GM23338 (cell line): ENCODE results near the gene RAD51AP2. TPM values are rescaled to one million over a fixed set of nuclear protein-coding genes. Genes with fewer than 3 reads are reported as not detected.

Experiments used
- CREB1 ChIP-seq: fragments of 250-450 bp; sonication (Bioruptor Pico); IDR thresholded peaks from 2 replicates; pipeline ENCODE4 v1.5.0; 2020; ENCODE audit warnings: low read depth, mild to moderate bottlenecking, moderate library complexity
- EZH2 ChIP-seq: fragments of 200-600 bp; sonication (generic); IDR thresholded peaks from one replicate; pipeline ENCODE4 v1.8.0; 2017; ENCODE audit warnings: antibody characterized with exemption, mild to moderate bottlenecking, low read depth; ENCODE audit not compliant: unreplicated experiment
- NANOG ChIP-seq: IDR thresholded peaks from 2 replicates; pipeline ENCODE4 v1.6.1; 2016; ENCODE audit warnings: antibody characterized with exemption, borderline replicate concordance
- POLR2AphosphoS5 ChIP-seq: IDR thresholded peaks from 2 replicates; pipeline ENCODE4 v1.6.1; 2016; ENCODE audit warnings: antibody characterized with exemption, low read depth
- STAT1 ChIP-seq: IDR thresholded peaks from one replicate; pipeline ENCODE4 v1.6.1; 2016; ENCODE audit warnings: antibody characterized with exemption; ENCODE audit not compliant: unreplicated experiment
- polyA plus RNA-seq: library from polyadenylated mRNA; unstranded; fragments of >200 nt; fragmentation: Nextera tagmentation; extraction: Ambion mirVana; gene quantifications from 2 replicates; pipeline ENCODE4 v1.2.1, GENCODE V29; 2016
- total RNA-seq: library from RNA; depleted of rRNA; stranded (reverse); fragments of >200 nt; shearing (Covaris generic); gene quantifications from 2 replicates; pipeline ENCODE4 v1.2.3, GENCODE V29; 2014
- TF ChIP-seq, protein P1 (sequence below): fragments of 250-450 bp; sonication (Bioruptor Pico); IDR thresholded peaks from 2 replicates; pipeline ENCODE4 v1.5.0; 2020; ENCODE audit warnings: mild to moderate bottlenecking, moderate library complexity
- TF ChIP-seq, protein P2 (sequence below): IDR thresholded peaks from 2 replicates; pipeline ENCODE4 v1.6.1; 2016; ENCODE audit warnings: antibody characterized with exemption
- TF ChIP-seq, protein P3 (sequence below), 2 experiments: fragments of 200-600 bp in 1 of 2; sonication (generic) in 1 of 2; conservative IDR thresholded peaks; 2 replicates each; pipeline versions ENCODE4 v1.5.1 to v1.6.1; 2016 to 2017; ENCODE audit warnings: antibody characterized with exemption in 2 of 2, low read depth in 2 of 2, mild to moderate bottlenecking in 2 of 2, moderate library complexity in 1 of 2

The RAD51AP2 gene
- total and polyA plus RNA-seq, 2 experiments from 2014 or later: 0.16 to 0.38 TPM

DNA sequence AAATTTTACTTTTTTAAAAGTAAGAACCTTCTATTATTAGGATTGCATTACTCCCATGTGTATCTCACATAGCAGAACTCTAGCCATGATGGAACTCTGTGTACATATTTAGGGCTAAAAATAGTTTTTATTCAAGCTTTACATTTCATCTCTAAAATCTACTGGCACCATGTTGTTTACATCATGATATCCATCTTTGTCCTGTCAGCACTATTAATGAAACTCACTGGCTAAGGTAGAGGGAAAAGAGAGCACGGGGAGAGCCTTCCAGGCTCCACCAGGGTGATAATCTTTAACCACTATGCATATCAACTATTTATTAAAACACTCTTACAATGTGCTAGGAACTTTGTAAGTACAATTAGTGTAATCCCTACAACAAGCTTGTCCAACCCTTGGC lies 34.7 kb downstream of the RAD51AP2 start (continued):
- TF ChIP-seq, protein P1, sequence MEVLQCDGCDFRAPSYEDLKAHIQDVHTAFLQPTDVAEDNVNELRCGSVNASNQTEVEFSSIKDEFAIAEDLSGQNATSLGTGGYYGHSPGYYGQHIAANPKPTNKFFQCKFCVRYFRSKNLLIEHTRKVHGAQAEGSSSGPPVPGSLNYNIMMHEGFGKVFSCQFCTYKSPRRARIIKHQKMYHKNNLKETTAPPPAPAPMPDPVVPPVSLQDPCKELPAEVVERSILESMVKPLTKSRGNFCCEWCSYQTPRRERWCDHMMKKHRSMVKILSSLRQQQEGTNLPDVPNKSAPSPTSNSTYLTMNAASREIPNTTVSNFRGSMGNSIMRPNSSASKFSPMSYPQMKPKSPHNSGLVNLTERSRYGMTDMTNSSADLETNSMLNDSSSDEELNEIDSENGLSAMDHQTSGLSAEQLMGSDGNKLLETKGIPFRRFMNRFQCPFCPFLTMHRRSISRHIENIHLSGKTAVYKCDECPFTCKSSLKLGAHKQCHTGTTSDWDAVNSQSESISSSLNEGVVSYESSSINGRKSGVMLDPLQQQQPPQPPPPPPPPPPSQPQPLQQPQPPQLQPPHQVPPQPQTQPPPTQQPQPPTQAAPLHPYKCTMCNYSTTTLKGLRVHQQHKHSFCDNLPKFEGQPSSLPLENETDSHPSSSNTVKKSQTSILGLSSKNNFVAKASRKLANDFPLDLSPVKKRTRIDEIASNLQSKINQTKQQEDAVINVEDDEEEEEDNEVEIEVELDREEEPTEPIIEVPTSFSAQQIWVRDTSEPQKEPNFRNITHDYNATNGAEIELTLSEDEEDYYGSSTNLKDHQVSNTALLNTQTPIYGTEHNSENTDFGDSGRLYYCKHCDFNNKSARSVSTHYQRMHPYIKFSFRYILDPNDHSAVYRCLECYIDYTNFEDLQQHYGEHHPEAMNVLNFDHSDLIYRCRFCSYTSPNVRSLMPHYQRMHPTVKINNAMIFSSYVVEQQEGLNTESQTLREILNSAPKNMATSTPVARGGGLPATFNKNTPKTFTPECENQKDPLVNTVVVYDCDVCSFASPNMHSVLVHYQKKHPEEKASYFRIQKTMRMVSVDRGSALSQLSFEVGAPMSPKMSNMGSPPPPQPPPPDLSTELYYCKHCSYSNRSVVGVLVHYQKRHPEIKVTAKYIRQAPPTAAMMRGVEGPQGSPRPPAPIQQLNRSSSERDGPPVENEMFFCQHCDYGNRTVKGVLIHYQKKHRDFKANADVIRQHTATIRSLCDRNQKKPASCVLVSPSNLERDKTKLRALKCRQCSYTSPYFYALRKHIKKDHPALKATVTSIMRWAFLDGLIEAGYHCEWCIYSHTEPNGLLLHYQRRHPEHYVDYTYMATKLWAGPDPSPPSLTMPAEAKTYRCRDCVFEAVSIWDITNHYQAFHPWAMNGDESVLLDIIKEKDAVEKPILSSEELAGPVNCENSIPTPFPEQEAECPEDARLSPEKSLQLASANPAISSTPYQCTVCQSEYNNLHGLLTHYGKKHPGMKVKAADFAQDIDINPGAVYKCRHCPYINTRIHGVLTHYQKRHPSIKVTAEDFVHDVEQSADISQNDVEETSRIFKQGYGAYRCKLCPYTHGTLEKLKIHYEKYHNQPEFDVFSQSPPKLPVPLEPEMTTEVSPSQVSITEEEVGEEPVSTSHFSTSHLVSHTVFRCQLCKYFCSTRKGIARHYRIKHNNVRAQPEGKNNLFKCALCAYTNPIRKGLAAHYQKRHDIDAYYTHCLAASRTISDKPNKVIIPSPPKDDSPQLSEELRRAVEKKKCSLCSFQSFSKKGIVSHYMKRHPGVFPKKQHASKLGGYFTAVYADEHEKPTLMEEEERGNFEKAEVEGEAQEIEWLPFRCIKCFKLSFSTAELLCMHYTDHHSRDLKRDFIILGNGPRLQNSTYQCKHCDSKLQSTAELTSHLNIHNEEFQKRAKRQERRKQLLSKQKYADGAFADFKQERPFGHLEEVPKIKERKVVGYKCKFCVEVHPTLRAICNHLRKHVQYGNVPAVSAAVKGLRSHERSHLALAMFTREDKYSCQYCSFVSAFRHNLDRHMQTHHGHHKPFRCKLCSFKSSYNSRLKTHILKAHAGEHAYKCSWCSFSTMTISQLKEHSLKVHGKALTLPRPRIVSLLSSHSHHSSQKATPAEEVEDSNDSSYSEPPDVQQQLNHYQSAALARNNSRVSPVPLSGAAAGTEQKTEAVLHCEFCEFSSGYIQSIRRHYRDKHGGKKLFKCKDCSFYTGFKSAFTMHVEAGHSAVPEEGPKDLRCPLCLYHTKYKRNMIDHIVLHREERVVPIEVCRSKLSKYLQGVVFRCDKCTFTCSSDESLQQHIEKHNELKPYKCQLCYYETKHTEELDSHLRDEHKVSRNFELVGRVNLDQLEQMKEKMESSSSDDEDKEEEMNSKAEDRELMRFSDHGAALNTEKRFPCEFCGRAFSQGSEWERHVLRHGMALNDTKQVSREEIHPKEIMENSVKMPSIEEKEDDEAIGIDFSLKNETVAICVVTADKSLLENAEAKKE (CRISPR knock-in tag): no peak
- no peak for TF ChIP-seq EZH2
- TF ChIP-seq STAT1: no peak
- TF ChIP-seq CREB1 (CRISPR knock-in tag): no peak
- no peak for TF ChIP-seq NANOG
- TF ChIP-seq, protein P2, sequence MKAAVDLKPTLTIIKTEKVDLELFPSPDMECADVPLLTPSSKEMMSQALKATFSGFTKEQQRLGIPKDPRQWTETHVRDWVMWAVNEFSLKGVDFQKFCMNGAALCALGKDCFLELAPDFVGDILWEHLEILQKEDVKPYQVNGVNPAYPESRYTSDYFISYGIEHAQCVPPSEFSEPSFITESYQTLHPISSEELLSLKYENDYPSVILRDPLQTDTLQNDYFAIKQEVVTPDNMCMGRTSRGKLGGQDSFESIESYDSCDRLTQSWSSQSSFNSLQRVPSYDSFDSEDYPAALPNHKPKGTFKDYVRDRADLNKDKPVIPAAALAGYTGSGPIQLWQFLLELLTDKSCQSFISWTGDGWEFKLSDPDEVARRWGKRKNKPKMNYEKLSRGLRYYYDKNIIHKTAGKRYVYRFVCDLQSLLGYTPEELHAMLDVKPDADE: no peak
- no peak for TF ChIP-seq POLR2AphosphoS5
- TF ChIP-seq, protein P3, sequence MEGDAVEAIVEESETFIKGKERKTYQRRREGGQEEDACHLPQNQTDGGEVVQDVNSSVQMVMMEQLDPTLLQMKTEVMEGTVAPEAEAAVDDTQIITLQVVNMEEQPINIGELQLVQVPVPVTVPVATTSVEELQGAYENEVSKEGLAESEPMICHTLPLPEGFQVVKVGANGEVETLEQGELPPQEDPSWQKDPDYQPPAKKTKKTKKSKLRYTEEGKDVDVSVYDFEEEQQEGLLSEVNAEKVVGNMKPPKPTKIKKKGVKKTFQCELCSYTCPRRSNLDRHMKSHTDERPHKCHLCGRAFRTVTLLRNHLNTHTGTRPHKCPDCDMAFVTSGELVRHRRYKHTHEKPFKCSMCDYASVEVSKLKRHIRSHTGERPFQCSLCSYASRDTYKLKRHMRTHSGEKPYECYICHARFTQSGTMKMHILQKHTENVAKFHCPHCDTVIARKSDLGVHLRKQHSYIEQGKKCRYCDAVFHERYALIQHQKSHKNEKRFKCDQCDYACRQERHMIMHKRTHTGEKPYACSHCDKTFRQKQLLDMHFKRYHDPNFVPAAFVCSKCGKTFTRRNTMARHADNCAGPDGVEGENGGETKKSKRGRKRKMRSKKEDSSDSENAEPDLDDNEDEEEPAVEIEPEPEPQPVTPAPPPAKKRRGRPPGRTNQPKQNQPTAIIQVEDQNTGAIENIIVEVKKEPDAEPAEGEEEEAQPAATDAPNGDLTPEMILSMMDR (conservative IDR thresholded peaks at IDR 0.05; ENCODE audit: low read depth in 2 of 2): no peak
